ENCODE data around the gene L3MBTL2. TPM values are rescaled to one million over a fixed set of nuclear protein-coding genes. Genes with fewer than 3 reads are reported as not detected.

The L3MBTL2 gene
- total RNA-seq, 1 experiment from 2014 or later = 33.6 TPM

DNA sequence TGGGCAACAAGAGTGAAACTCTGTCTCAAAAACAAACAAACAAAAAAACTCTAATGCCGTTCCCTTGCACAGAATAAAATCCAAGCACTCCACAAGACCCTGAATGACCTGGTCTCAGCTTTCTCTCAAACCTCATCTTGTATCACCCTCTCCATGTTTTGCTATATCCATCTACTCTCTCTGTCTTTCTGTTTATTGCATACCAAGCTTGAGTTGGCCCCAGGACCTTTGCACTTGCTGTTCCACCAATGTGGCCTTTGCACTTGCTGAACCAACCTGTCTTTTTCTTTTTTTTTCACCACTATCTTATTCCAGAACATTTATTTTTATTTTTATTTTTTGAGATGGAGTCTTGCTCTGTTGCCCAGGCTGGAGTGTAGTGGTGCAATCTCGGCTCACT is 2.0 kb upstream of the L3MBTL2 start:
- Mint-ChIP-seq H3K27ac (no peak overlapping the region), H3K4me1 (peaks cover 5 to 19% of the 10 kb centered on the region in 2 experiments), H3K36me3 (ENCODE audit: insufficient read depth in 1 of 3, low read depth in 3 of 3) (0 out of 7 replicates have a peak, but pooled peaks cover 0 to 2% (median 0%) of the 10 kb centered on the region in 3 experiments), H3K4me3 (no peak overlapping the region), H3K27me3 (ENCODE audit: low read depth) (peaks cover 39% of the 10 kb centered on the region), H3K9me3 (no peaks in the 10 kb centered on the region; a peak in 2 of 5 replicates)
- H4K91ac ChIP-seq (ENCODE audit: insufficient read length, low read depth, low read length) = no peak overlapping the region
- no peak overlapping the region for H2BK120ac ChIP-seq (ENCODE audit: low read depth, low read length, poor library complexity, severe bottlenecking)
- no peak overlapping the region for H3K14ac ChIP-seq (ENCODE audit: insufficient read depth, low read length)
- H4K20me1 ChIP-seq (ENCODE audit: control insufficient read depth, insufficient read depth, insufficient read length) = no peaks in the 10 kb centered on the region
- H3K27ac ChIP-seq (ENCODE audit: insufficient read length, low read depth, low read length) = no peak overlapping the region
- H4K5ac ChIP-seq (ENCODE audit: insufficient read length, low read depth, low read length) = no peak overlapping the region
- H2AK5ac ChIP-seq (ENCODE audit: insufficient read length, low read length) = no peak overlapping the region
- DNase-seq = no peak
- no peak overlapping the region for H2BK20ac ChIP-seq (ENCODE audit: low read depth, low read length, poor library complexity, severe bottlenecking)
- no peak overlapping the region for H2BK5ac ChIP-seq (ENCODE audit: insufficient read length, low read length)
- H3K23me2 ChIP-seq (ENCODE audit: insufficient read length, low read depth, low read length, poor library complexity, severe bottlenecking) = peaks cover 11% of the 10 kb centered on the region
- H3K9ac ChIP-seq (ENCODE audit: extremely low read depth, insufficient read length, low read length) = no peak overlapping the region
- no peaks in the 10 kb centered on the region for H3K4me1 ChIP-seq (ENCODE audit: insufficient read depth, low read length)
- no peak overlapping the region for H2BK15ac ChIP-seq (ENCODE audit: low read depth, low read length)
- H4K8ac ChIP-seq (replicated peaks; ENCODE audit: insufficient read length, low read depth, low read length) = no peak overlapping the region
- no peak overlapping the region for H3K4ac ChIP-seq (ENCODE audit: low read depth, low read length)
- no peaks in the 10 kb centered on the region for H3K9me3 ChIP-seq (ENCODE audit: control insufficient read depth, low read depth, low read length)
- no peak overlapping the region for H3K56ac ChIP-seq (ENCODE audit: insufficient read length, low read depth, low read length)
- H3K79me1 ChIP-seq (ENCODE audit: insufficient read depth, low read depth, low read length, poor library complexity, severe bottlenecking) = no peaks in the 10 kb centered on the region
- H3K23ac ChIP-seq (ENCODE audit: insufficient read length, low read depth, low read length) = no peak overlapping the region
- no peak for TF ChIP-seq CTCF (conservative IDR thresholded peaks at IDR 0.05)
- no peak overlapping the region for H3K4me2 ChIP-seq (ENCODE audit: insufficient read depth, insufficient read length, low read length)
- H3K27me3 ChIP-seq (ENCODE audit: insufficient read depth, low read length) = no peaks in the 10 kb centered on the region; the same call in 1 of the 2 replicates
- no peak overlapping the region for H3K18ac ChIP-seq (ENCODE audit: insufficient read length, low read depth, low read length)
- H3T11ph ChIP-seq (ENCODE audit: low read length) = no peak overlapping the region
- H2BK12ac ChIP-seq (ENCODE audit: insufficient read length, low read depth, low read length) = no peak overlapping the region
- WGBS (ENCODE audit: extremely low coverage, insufficient read length, low lambda C conversion rate) = no CpG with 5 or more reads among the region's 2 CpGs
- no peak overlapping the region for H2AFZ ChIP-seq (ENCODE audit: low read length)
- no peaks in the 10 kb centered on the region; the same call in 1 of the 2 replicates for H3K79me2 ChIP-seq (ENCODE audit: insufficient read depth, low read length)
